Smooth muscle cell (in vitro differentiated cells): Measurements from ENCODE around the gene MLH3. TPM values are rescaled to one million over a fixed set of nuclear protein-coding genes. Genes with fewer than 3 reads are reported as not detected.

ENCODE experiments used
- DNase-seq: peaks from one replicate; lab custom pipeline; 2025; ENCODE audit not compliant: unreplicated experiment; lab: John Stamatoyannopoulos, UW
- H2AFZ ChIP-seq: fragments of 200-600 bp; sonication (generic); 2 replicates; pipeline ENCODE4 v1.6.0; 2016; ENCODE audit warnings: antibody characterized with exemption, low read depth, mild to moderate bottlenecking
- H3F3A ChIP-seq: fragments of 200-600 bp; sonication (generic); 2 replicates; pipeline ENCODE4 v1.6.0; 2017; ENCODE audit warnings: antibody characterized with exemption, low read depth
- H3K27ac ChIP-seq: fragments of 200-600 bp; sonication (generic); 2 replicates; pipeline ENCODE4 v1.5.1; 2016; ENCODE audit warnings: low read depth, mild to moderate bottlenecking
- H3K27me3 ChIP-seq: fragments of 200-600 bp; sonication (generic); 2 replicates; pipeline ENCODE4 v1.6.1; 2016; ENCODE audit warnings: low read depth, mild to moderate bottlenecking
- H3K36me3 ChIP-seq: fragments of 200-600 bp; sonication (generic); 2 replicates; pipeline ENCODE4 v1.5.1; 2016; ENCODE audit warnings: low read depth
- H3K4me1 ChIP-seq: fragments of 200-600 bp; sonication (generic); 2 replicates; pipeline ENCODE4 v1.5.1; 2016; ENCODE audit warnings: low read depth
- H3K4me2 ChIP-seq: fragments of 200-600 bp; sonication (generic); 2 replicates; pipeline ENCODE4 v1.6.0; 2016; ENCODE audit warnings: mild to moderate bottlenecking
- H3K4me3 ChIP-seq: fragments of 200-600 bp; sonication (generic); 2 replicates; pipeline ENCODE4 v1.5.1; 2016; ENCODE audit warnings: mild to moderate bottlenecking
- H3K79me2 ChIP-seq: fragments of 200-600 bp; sonication (generic); 2 replicates; pipeline ENCODE4 v1.6.0; 2016; ENCODE audit warnings: low read depth, mild to moderate bottlenecking
- H3K9ac ChIP-seq: fragments of 200-600 bp; sonication (generic); 2 replicates; pipeline ENCODE4 v1.6.0; 2016; ENCODE audit warnings: low read depth
- H3K9me3 ChIP-seq: fragments of 200-600 bp; sonication (generic); replicated peaks from 2 replicates; pipeline ENCODE4 v1.5.1; 2016; ENCODE audit warnings: low read depth
- H4K20me1 ChIP-seq: fragments of 200-600 bp; sonication (generic); 2 replicates; pipeline ENCODE4 v1.6.0; 2016; ENCODE audit warnings: low read depth
- WGBS: methylation state at CpG from one replicate; pipeline ENCODE4 v1.1.7; 2016; ENCODE audit warnings: low lambda C conversion rate; 5-methylcytosine and 5-hydroxymethylcytosine counted together
- polyA plus RNA-seq: library from polyadenylated mRNA; unstranded; fragments of >200 nt; fragmentation: Nextera tagmentation; extraction: Ambion mirVana; gene quantifications from 2 replicates; pipeline ENCODE4 v1.2.1, GENCODE V29; 2016
- total RNA-seq: library from RNA; depleted of rRNA; stranded (reverse); fragments of >200 nt; gene quantifications from 2 replicates; pipeline ENCODE4 v1.2.3, GENCODE V29; 2014
- TF ChIP-seq, protein P1 (sequence below): fragments of 200-600 bp; sonication (generic); IDR thresholded peaks from 2 replicates; pipeline ENCODE4 v1.5.1; 2017; ENCODE audit warnings: borderline replicate concordance, mild to moderate bottlenecking, antibody characterized with exemption; ENCODE audit not compliant: insufficient read depth, poor library complexity, severe bottlenecking

MLH3 gene
- total and polyA plus RNA-seq, 2 experiments from 2014 or later: 9.6 to 18.9 TPM

DNA sequence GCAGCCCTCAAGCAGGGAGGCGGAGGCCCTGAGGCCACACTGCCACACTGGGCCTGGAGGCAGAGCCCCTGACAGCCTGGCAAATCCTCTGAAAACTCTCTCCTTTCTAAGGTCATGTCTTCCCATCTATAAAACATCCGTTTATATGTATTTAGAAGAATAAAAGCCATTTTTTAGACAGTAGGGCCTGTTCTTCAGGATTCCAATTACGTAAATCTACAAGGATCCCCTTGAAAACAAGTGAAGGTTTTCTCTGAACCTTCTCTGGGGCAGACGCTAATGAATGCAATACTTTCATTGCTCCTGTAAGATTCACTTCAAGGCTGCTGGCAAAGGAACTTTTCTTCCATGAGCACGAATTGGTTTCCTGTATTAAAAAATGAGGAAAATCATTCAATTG, 35.8 kb downstream of the MLH3 start:
- Histone ChIP-seq H3K4me1 (no peaks in the 10 kb centered on the region), H3K9me3 (no peaks in the 10 kb centered on the region), H3K27ac (no peak overlapping the region), H3K79me2 (no peaks in the 10 kb centered on the region), H3K4me3 (no peak overlapping the region), H3K27me3 (no peaks in the 10 kb centered on the region), H3K9ac (no peak overlapping the region), H2AFZ (no peak overlapping the region), H3K4me2 (no peak overlapping the region), H3F3A (peaks cover 19% of the 10 kb centered on the region), H4K20me1 (no peaks in the 10 kb centered on the region), H3K36me3 (peaks cover 20% of the 10 kb centered on the region)
- TF ChIP-seq, protein P1, sequence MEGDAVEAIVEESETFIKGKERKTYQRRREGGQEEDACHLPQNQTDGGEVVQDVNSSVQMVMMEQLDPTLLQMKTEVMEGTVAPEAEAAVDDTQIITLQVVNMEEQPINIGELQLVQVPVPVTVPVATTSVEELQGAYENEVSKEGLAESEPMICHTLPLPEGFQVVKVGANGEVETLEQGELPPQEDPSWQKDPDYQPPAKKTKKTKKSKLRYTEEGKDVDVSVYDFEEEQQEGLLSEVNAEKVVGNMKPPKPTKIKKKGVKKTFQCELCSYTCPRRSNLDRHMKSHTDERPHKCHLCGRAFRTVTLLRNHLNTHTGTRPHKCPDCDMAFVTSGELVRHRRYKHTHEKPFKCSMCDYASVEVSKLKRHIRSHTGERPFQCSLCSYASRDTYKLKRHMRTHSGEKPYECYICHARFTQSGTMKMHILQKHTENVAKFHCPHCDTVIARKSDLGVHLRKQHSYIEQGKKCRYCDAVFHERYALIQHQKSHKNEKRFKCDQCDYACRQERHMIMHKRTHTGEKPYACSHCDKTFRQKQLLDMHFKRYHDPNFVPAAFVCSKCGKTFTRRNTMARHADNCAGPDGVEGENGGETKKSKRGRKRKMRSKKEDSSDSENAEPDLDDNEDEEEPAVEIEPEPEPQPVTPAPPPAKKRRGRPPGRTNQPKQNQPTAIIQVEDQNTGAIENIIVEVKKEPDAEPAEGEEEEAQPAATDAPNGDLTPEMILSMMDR: no peak
- DNase-seq: no peak
- 88% methylated on average over 5 of the region's 5 CpGs for WGBS

- no peaks in the 10 kb centered on the region for H3K9me3 ChIP-seq
- DNase-seq: no peak
- H3F3A ChIP-seq: peaks cover 27% of the 10 kb centered on the region
- no peak overlapping the region for H2AFZ ChIP-seq
- H3K4me2 ChIP-seq: no peak overlapping the region
- H3K36me3 ChIP-seq: peaks cover 15% of the 10 kb centered on the region
- no peaks in the 10 kb centered on the region for H3K79me2 ChIP-seq
- H3K27ac ChIP-seq: no peak overlapping the region
- TF ChIP-seq, protein P1: no peak
- H3K27me3 ChIP-seq: no peaks in the 10 kb centered on the region
- no peak overlapping the region for H3K4me3 ChIP-seq
- 75% methylated on average over 6 of the region's 6 CpGs for WGBS
- H4K20me1 ChIP-seq: no peaks in the 10 kb centered on the region
- no peak overlapping the region for H3K9ac ChIP-seq
- H3K4me1 ChIP-seq: no peaks in the 10 kb centered on the region
Observed at GRCh38 chr14:75013290-75013689, 38.0 kb downstream of the MLH3 start.

DNA sequence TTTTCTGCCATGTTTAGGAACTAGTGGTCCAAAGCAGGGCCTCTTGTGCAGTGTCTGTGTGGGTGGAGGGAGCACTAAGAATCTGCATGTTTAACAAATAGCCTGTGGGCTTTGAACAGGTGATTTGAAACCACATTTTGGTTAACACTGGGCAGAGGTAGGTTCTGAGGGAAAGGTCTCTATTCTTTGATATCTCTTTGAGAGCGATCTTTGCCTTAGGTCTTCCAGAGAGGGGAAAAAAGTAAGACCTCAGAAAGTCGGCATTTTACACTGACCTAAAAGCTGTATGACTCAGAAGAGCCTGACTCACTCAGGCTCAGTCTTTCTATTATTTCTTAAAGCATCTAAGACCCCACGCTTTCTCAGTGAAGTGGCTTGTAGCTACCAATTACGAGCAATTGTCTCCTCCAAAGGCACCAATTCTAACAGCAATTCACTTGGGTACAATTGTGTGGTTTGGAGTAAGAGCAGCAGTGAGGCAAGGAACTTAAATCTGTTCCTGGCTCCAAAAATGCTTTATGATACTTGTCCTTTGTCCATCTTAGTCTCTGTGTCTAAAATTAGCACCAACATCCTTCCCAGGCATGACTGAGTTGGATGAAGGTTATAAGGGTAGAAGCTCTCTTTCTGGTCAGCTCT, 39.8 kb downstream of the MLH3 start:
- Histone ChIP-seq H3K79me2 (no peaks in the 10 kb centered on the region), H3K4me2 (peak overlapping the region; percentile 49), H4K20me1 (no peaks in the 10 kb centered on the region), H3K9ac (no peak overlapping the region), H2AFZ (no peak overlapping the region), H3K36me3 (peaks cover 10% of the 10 kb centered on the region), H3K9me3 (no peaks in the 10 kb centered on the region), H3K27me3 (no peaks in the 10 kb centered on the region), H3K4me3 (no peak overlapping the region), H3F3A (peaks cover 27% of the 10 kb centered on the region), H3K27ac (peak overlapping the region; percentile 60), H3K4me1 (no peaks in the 10 kb centered on the region)
- WGBS: 10% methylated on average over 4 of the region's 4 CpGs
- TF ChIP-seq, protein P1: no peak
- DNase-seq: no peak

- no peaks in the 10 kb centered on the region for H3K79me2 ChIP-seq
- no peak overlapping the region for H3K4me2 ChIP-seq
- H3K36me3 ChIP-seq: peaks cover 2% of the 10 kb centered on the region
- TF ChIP-seq, protein P1: no peak
- H3K4me3 ChIP-seq: no peak overlapping the region
- 95% methylated on average over 4 of the region's 4 CpGs for WGBS
- H3K27ac ChIP-seq: peak overlapping the region; percentile 60
- H3K27me3 ChIP-seq: no peaks in the 10 kb centered on the region
- H2AFZ ChIP-seq: no peak overlapping the region
- DNase-seq: no peak
- H3K9me3 ChIP-seq: no peaks in the 10 kb centered on the region
- H4K20me1 ChIP-seq: no peaks in the 10 kb centered on the region
- H3F3A ChIP-seq: peaks cover 27% of the 10 kb centered on the region
- no peaks in the 10 kb centered on the region for H3K4me1 ChIP-seq
- no peak overlapping the region for H3K9ac ChIP-seq
Observed at GRCh38 chr14:75010472-75011093, 40.7 kb downstream of the MLH3 start.
